GM18519 (cell line): Measurements from ENCODE around the gene UBE2R2.
"Not testable (repeated sequence)": the region's sequence is repeated elsewhere in the genome, so short reads cannot be mapped to it uniquely, and the experiment has no call there.

Experiments used
- ATAC-seq: cut with Tn5 transposase; IDR thresholded peaks from one replicate; pipeline ENCODE4 v1.9.1; 2021; ENCODE audit warnings: mild to moderate bottlenecking, moderate library complexity; ENCODE audit not compliant: unreplicated experiment, low FRiP score

The UBE2R2 gene

DNA sequence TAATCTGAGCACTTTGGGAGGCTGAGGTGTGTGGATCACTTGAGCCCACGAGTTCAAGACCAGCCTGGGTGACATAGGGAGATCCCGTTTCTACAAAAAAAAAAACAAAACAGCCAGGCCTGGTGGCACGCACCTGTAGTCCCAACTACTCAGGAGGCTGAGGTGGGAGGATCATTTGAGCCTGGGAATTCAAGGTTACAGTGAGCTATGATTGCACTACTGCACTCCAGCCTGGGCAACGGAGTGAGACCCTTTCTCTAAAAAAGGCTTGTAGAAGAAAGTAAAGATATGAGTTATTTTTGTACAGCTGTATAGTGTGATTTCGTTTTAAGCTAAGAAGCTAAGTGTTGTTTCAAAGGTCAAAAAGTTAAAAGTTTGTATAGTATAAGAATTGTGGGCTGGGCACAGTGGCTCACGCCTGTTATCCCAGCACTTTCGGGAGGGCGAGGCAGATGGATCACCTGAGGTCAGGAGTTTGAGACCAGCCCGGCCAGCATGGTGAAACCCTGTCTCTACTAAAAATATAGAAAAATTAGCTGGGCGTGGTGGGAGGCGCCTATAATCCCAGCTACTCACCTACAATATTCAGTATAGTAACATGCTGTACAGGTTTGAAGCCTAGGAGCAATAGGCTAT, 18.8 kb downstream of the UBE2R2 start:
- no peak for ATAC-seq

DNA sequence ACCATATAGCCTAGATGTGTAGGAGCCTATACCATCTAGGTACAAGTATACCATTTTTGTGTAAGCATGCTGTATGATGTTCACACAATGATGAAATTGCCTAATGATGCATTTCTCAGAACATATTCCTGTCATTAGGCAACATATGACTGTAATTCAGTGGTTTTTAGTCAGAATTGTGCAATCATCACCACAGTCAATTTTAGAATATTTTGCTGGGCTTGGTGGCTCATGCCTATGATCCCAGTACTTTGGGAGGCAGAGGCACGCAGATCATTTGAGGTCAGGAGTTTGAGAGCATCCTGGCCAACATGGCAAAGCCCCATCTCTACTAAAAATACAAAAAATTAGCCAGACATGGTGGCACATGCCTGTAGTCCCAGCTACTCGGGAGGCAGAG, 19.3 kb downstream of the UBE2R2 start:
- ATAC-seq: not testable (repeated sequence)

DNA sequence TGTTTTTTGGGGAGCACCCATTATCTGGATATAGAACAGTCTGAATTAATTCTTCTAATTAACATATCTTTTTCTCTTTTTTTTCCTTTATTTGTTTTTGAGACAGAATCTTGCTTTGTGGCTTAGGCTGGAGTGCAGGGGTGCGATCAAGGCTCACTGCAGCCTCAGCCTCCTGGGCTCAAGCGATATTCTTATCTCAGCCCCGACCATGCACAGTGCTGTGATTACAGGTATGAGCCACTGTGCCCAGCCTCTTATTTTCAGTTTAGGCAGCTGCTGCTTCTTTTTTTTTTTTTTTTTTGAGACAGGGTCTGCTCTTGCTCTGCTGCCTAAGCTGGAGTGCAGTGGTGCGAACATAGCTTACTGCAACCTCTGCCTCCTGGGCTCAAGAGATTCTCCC, 20.2 kb downstream of the UBE2R2 start:
- no peak for ATAC-seq

DNA sequence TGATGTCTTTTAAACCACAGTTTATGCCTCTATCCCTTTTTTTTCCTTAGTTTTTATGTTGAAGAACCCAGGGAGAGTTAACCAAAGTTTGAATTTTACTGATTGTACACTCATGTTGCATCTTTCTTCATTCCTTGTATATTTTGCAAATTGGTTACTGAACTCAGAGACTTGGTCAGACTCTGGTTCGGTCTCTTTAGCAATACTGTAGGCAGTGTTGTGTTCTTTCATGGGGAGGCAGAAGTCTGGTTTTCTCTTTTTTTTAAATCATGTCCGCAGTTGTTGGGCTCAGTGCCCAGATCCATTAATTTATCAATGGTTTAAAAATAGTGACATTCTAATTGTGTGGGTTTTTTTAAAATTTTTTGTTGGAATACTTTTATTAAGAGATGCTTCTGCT, 23.4 kb downstream of the UBE2R2 start:
- no peak for ATAC-seq

DNA sequence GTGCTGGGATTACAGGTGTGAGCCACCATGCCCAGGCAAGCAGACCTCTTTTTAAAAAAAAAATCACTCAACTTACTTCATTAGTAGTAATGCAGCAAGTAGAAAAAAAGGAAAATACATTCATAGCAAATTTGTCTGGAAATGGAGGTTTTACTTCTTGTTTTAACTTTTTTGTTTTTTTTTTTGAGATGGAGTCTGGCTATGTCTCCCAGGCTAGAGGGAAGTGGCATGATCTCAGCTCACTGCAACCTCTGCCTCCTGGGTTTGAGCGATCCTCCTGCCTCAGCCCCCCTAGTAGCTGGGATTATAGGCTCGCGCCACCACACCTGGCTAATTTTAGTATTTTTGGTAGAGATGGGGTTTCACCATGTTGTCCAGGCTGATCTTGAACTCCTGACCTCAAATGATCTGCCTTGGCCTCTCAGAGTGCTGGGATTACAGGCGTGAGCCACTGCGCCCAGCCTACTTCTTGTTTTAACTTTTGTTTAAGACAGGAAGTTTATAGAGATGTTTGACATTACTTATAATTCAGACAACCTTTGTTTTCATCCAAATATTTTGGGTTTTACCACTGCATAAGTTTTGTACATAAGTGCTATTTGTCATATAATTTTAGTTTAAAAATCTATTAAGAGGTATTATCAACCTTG, 26.5 kb downstream of the UBE2R2 start:
- no peak for ATAC-seq

DNA sequence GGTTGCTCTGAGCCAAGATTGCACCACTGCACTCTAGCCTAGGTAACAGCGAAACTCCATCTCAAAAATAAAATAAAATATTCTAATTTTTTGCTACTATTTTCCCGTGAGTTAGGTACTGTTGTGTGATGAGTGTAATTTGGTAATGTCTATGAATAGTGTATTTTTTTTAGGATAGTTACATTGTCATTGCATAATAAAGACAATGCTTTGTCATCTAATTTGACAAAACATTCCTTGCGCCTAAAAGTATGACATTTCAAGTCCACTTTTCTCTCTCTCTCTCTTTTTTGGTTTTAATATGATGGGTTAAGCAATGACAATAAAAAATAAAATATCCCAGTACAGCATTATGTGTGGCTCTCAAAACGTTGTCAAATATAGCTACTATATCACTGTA, 29.3 kb downstream of the UBE2R2 start:
- ATAC-seq: no peak

DNA sequence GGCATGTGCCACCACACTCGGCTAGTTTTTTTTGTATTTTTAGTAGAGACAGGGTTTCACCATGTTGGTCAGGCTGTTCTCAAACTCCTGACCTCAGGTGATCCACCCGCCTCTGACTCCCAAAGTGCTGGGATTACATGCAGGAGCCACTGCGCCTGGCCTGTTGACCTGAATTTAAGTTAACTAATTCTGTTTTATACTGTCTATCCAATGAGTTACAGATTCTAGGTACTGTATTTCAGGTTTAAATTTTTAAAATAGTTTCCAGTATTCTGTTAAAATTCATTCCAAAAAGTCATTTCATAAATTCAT, 30.9 kb downstream of the UBE2R2 start:
- ATAC-seq: not testable (repeated sequence)

DNA sequence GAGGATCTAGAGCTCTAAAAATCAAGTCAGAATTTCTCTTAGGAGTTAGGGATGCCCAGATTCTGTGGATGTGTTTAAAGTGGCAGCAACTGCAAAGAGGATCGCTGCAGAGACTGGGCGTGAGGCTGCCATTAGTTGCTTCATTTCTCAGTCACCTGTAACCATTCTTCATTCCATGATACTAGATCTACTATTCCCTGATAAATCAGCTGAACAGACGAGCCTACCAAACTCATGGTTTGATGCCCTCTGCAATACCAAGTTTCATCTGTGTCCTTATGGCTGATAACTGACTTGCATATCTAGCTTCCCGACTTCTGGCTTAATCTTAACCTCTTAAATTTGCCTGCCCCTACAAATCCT, 33.3 kb downstream of the UBE2R2 start:
- no peak for ATAC-seq

DNA sequence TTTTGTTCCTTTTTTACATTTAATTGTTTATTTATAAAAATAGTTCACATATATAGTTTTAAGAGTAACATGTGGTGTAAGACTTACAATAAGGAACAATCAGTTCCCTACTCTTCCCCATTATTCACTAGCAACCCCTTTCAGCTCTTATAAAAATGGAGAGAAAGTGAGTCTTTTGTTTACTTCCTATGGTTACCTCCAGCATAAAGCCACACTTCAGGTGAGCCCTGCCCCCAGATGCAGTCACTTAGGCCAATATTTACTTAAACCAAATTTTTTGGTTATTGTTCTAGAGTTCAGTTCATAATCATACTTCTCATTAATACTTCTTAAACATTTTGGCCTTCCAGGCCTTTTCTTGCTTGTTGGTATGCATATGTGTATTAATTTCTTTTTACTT, 33.7 kb downstream of the UBE2R2 start:
- no peak for ATAC-seq

DNA sequence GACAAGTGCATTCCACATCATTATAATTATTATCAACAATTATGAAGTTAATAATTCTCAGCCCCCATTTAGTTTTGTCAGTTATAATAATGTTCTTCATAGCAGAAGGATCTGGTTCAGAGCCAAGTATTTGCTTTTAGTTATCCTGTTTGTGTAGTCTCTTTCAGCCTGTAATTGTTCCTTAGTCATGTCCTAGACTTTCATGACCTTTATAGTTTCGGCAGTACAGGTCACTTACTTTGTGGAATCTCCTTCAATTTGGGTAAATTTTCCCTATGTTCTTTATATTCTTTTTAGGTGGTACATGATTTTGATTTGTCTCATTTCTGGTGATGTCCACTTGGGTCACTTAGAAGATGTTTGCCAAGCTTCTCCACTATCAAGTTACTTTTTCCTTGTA, 34.3 kb downstream of the UBE2R2 start:
- no peak for ATAC-seq

DNA sequence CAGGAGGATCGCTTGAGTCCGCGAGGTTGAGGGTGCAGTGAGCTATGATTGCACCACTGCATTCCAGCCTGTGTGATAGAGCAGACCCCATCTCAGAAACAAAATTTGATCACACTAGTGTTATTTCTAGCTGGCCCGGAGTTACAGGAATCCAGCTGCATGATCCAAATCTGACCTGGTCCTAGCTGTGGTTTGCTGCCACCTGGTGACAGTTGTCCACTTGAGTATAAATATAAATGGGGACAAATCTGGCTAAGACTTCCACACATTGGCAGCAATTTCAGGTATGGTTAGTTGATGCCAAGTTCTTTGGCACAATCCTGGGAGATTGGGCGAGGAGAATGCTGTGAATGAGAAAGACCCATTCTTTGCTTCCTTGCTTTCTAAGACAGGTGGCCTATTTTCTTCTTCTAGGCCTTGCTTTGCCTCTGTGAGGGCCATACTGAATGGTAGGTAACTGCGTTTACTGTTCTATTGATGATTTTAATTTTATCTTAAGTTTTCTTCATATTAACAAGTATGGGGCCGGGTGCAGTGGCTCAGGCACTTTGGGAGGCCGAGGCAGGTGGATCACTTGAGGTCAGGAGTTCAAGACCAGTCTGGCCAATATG, 35.4 kb downstream of the UBE2R2 start:
- no peak for ATAC-seq

DNA sequence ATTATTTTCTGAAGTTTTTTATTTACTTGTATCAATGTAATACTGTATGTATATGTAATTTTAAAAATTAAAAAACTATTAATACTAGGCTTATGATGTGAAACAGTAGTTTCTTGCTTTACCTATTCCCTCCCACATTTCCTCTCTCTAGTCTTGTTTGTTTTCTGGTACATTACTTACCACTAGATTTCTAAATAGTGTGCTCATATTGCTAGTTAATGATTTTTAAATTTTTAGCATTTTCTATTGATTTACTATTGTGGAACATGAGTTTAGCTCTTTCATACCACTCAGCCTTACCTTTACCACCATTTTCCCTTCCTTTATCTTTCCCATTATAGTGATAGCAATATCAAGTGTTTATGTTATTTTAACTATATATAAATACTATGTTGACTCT, 39.3 kb downstream of the UBE2R2 start:
- ATAC-seq: no peak

DNA sequence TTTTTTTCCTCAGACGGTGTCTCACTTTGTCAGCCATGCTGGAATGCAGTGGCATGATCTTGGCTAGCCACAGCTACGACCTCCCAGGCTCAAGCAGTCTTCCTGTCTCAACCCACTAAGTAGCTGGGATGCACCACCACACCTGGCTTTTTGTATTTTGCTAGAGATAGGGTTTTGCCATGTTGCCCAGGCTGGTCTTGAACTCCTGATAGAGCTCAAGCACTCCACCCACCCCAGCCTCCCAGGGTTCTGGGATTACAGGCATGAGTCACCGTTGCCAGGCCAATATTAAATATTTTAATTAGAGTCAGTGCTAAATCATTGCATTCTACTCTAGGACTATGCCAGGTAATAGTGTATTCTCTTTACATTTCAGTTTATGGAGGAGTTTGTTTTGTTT, 41.5 kb downstream of the UBE2R2 start:
- no peak for ATAC-seq

DNA sequence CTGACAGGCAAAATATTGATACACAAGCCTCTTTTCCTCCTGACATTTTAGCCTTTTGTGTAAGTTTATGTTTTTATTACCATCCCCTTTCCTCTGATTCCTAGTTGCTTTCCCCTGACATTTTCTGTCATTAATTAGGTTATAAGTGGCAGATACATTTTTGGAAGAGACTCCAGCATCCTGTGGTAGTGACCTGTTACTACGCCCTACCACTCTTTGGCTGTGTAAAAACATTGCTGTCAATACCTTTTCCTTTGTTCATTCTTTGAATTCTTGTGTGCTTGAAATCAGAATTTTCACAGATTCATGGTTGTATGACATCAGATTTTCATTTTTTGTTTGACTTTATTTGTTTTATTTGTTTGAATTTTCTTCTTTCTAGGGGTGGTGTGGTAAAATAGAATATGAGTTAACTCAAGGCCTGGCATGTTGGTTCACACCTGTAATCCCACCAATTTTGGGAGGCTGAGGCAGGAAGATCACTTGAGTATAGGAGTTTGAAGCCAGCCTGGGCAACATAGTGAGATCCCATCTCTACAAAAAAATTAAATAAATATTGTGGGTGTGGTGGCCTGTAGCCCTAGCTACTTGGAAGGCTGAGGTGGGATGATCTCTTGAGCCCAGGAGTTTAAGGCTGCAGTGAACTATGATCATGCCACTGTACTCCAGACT, 43.4 kb downstream of the UBE2R2 start:
- ATAC-seq: no peak

DNA sequence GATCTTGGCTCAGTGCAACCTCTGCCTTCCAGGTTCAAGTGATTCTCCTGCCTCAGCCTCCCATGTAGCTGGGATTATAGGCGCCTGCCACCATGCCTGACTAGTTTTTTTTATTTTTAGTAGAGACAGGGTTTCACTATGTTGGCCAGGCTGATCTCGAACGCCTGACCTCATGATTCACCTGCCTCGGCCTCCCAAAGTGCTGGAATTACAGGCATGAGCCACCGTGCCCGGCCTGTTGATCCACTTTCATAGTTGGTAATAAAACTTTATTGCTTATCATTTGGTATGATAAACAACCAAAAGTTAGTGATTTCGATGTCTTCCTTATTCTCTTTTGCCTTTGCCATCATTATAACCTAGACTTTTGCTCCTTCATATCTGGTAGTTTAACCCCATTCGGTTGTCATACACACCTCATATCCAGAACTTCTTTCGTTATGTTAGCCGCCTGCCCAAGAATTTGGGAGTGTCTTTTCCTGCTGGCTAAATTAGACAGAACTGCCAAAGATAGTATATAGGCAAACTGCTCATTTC, 45.0 kb downstream of the UBE2R2 start:
- no peak for ATAC-seq

DNA sequence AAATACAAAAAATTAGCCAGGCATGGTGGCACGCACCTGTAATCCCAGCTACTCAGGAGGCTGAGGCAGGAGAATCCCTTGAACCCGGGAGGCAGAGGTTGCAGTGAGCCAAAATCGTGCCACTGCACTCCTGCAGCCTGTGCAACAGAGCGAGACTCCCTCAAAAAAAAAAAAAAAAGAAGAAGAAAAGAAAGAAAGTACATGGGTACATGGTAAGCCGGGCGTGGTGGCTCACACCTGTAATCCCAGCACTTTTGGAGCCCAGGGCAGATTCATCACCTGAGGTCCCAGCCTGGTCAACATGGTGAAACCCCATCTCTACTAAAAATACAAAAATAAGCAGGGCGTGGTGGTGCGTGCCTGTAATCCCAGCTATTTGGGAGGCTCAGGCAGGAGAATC, 46.1 kb downstream of the UBE2R2 start:
- ATAC-seq: not testable (repeated sequence)

DNA sequence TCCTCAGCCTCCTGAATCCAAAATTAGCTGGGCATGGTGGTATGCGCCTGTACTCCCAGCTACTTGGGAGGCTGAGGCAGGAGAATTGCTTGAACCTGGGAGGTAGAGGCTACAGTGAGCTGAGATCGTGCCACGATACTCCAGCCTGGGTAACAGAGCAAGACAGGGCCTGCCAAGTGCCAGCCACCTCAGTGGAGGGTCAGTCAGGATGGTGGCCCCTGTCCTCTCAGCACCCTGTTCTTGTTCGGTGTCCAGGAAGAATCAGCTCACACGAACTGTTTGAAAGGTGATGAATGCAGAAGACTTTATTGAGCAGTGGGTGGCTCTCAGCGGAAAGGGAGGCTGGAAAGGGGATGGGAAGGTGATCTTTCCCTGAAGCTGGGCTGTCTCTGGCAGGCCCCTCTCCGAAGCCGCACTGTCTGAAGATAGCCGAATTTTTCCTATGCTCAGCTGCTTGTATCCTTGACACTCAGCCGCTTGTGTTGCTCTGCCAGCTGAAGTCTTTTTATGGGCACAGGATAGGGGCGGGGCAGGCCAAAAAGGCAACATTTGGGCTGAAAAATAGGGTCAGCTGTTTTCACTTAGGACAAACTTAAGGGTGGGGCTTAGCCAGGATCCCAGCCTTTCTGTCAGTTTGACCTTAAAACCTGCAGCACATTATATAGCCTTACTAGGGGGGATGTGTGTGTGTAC, 50.9 kb downstream of the UBE2R2 start:
- ATAC-seq: no peak

DNA sequence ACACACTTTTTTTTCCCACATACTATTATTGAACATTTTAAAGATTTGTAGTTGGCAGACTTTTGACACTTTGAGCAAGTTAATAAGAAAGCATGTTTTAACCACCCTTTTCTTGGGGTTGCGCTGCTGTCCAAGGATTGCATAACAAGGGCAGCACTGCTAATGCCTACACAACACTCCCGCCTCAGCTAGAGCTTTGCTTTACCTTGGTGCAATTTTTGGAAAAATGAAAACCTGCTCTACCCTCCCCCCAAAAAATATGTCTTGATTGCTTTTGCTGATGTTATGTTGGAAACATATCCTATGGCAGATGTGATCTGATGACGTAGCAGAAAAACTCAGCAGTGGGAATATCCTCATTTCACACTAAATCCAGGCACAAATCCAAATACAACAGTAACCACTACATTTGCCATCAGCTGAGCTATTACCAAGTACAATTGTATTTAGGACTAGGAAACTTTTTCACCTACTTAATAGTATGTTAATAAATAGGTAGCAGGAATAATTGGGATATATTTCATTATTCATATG, 51.5 kb downstream of the UBE2R2 start:
- no peak for ATAC-seq

DNA sequence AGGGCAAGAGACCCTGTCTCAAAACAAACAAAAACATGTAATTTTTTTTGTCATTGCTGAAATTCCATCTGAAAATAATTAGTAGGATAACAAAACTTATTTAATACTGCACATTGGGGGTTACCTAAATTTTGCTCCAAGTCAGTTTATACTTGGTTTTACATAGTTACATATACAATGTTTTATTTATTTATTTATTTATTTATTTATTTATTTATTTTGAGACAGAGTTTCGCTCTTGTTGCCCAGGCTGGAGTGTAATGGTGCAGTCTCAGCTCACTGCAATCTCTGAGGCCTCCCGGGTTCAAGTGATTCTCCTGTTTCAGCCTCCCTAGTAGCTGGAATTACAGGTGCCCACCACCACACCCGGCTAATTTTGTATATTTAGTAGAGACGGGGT, 52.3 kb downstream of the UBE2R2 start:
- not testable (repeated sequence) for ATAC-seq

DNA sequence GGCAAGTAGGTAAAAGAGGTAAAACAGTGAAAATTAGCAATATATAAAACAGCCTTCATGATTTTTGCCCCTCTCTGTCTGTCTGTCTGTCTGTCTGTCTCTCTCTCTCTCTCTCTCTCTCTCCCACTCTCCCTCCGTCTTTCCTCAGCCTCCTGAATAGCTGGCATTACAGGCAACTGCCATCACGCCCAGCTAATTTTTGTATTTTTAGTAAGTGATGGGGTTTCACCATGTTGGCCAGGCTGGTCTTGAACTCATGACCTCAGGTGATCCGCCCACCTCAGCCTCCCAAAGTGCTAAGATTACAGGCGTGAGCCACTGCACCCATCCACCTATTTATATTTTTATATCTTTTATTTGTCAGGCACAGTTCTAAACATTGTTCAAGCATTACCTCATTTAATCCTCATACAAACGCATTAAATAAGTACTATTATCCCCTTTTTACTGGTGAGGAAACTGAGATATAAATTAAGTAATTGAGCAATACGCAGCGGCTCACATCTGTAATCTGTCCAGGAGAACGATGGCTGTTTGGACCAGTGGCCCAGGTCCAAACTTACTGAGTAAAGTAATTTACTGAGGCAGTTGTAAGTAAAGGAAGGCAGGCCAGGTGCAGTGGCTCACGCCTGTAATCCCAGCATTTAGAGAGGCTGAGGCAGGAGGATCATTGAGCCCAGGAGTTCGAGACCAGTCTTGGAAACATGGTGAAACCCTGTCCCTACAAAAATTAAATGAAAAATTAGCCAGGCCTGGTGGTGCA, 60.9 kb downstream of the UBE2R2 start:
- ATAC-seq: no peak
